ENCODE results near the gene SCG3. TPM values are rescaled to one million over a fixed set of nuclear protein-coding genes. Genes with fewer than 3 reads are reported as not detected.

Gene SCG3
- total and polyA plus RNA-seq, 2 donors from 2014 or later = 0.11 to 0.13 TPM

- H3K4me1 ChIP-seq (ENCODE audit: control insufficient read depth in 2 of 3, insufficient read depth in 2 of 3, low read depth in 1 of 3, low read length in 3 of 3) = no peaks in the 10 kb centered on the region
- no peak overlapping the region for H3K4me3 ChIP-seq (ENCODE audit: low read length in 3 of 3)
- no peak overlapping the region for H3K27ac ChIP-seq (ENCODE audit: low read depth in 2 of 2, low read length in 2 of 2)
- TF ChIP-seq CTCF (IDR thresholded peaks at IDR 0.05; ENCODE audit: borderline replicate concordance, extremely low read depth, insufficient read depth) = no peak
- H3K36me3 ChIP-seq (ENCODE audit: control insufficient read depth in 2 of 3, insufficient read depth in 3 of 3, low read length in 3 of 3) = no peaks in the 10 kb centered on the region
- intact Hi-C loops (cut with DNase I) = no loop called here
- no peaks in the 10 kb centered on the region for H3K9me3 ChIP-seq (ENCODE audit: control insufficient read depth in 2 of 3, insufficient read depth in 1 of 3, low read length in 3 of 3)
- no peak for DNase-seq
- H3K27me3 ChIP-seq (ENCODE audit: control insufficient read depth, insufficient read depth, low read length) = no peaks in the 10 kb centered on the region
- no peak overlapping the region for H3K9ac ChIP-seq (ENCODE audit: low read length in 3 of 3)
- FAIRE-seq = no peak
These were observed 25.0 kb downstream of the SCG3 start for GRCh38 chr15:51706291-51706690.

- no peaks in the 10 kb centered on the region for H3K27me3 ChIP-seq (ENCODE audit: control insufficient read depth, insufficient read depth, low read length)
- no peak for DNase-seq
- H3K9me3 ChIP-seq (ENCODE audit: control insufficient read depth in 2 of 3, insufficient read depth in 1 of 3, low read length in 3 of 3) = no peaks in the 10 kb centered on the region
- intact Hi-C loops (cut with DNase I) = no loop called here
- no peak for TF ChIP-seq CTCF (IDR thresholded peaks at IDR 0.05; ENCODE audit: borderline replicate concordance, extremely low read depth, insufficient read depth)
- H3K36me3 ChIP-seq (ENCODE audit: control insufficient read depth in 2 of 3, insufficient read depth in 3 of 3, low read length in 3 of 3) = no peaks in the 10 kb centered on the region
- H3K27ac ChIP-seq (ENCODE audit: low read depth in 2 of 2, low read length in 2 of 2) = no peak overlapping the region
- H3K4me3 ChIP-seq (ENCODE audit: low read length in 3 of 3) = no peak overlapping the region
- peak; percentile 68 for FAIRE-seq
- no peaks in the 10 kb centered on the region for H3K4me1 ChIP-seq (ENCODE audit: control insufficient read depth in 2 of 3, insufficient read depth in 2 of 3, low read depth in 1 of 3, low read length in 3 of 3)
- H3K9ac ChIP-seq (ENCODE audit: low read length in 3 of 3) = no peak overlapping the region
These were observed 25.8 kb downstream of the SCG3 start for GRCh38 chr15:51706926-51707608.

GRCh38 chr15:51708013-51708412 is 26.7 kb downstream of the SCG3 start:
- H3K4me1 ChIP-seq (ENCODE audit: control insufficient read depth in 2 of 3, insufficient read depth in 2 of 3, low read depth in 1 of 3, low read length in 3 of 3) = no peaks in the 10 kb centered on the region
- DNase-seq (peak in 1 of 5 donors; percentile 20), FAIRE-seq (no peak)
- H3K36me3 ChIP-seq (ENCODE audit: control insufficient read depth in 2 of 3, insufficient read depth in 3 of 3, low read length in 3 of 3) = no peaks in the 10 kb centered on the region
- no peak overlapping the region for H3K9ac ChIP-seq (ENCODE audit: low read length in 3 of 3)
- no peak for TF ChIP-seq CTCF (IDR thresholded peaks at IDR 0.05; ENCODE audit: borderline replicate concordance, extremely low read depth, insufficient read depth)
- no peaks in the 10 kb centered on the region for H3K27me3 ChIP-seq (ENCODE audit: control insufficient read depth, insufficient read depth, low read length)
- H3K9me3 ChIP-seq (ENCODE audit: control insufficient read depth in 2 of 3, insufficient read depth in 1 of 3, low read length in 3 of 3) = no peaks in the 10 kb centered on the region
- no peak overlapping the region for H3K27ac ChIP-seq (ENCODE audit: low read depth in 2 of 2, low read length in 2 of 2)
- H3K4me3 ChIP-seq (ENCODE audit: low read length in 3 of 3) = no peak overlapping the region
- intact Hi-C loops (cut with DNase I) = no loop called here

GRCh38 chr15:51709031-51709430 is 27.7 kb downstream of the SCG3 start:
- TF ChIP-seq CTCF (IDR thresholded peaks at IDR 0.05; ENCODE audit: borderline replicate concordance, extremely low read depth, insufficient read depth) = no peak
- H3K4me3 ChIP-seq (ENCODE audit: low read length in 3 of 3) = no peak overlapping the region
- H3K9me3 ChIP-seq (ENCODE audit: control insufficient read depth in 2 of 3, insufficient read depth in 1 of 3, low read length in 3 of 3) = no peaks in the 10 kb centered on the region
- intact Hi-C loops (cut with DNase I) = no loop called here
- DNase-seq (no peak), FAIRE-seq (no peak)
- H3K27ac ChIP-seq (ENCODE audit: low read depth in 2 of 2, low read length in 2 of 2) = no peak overlapping the region
- H3K27me3 ChIP-seq (ENCODE audit: control insufficient read depth, insufficient read depth, low read length) = no peaks in the 10 kb centered on the region
- no peak overlapping the region for H3K9ac ChIP-seq (ENCODE audit: low read length in 3 of 3)
- H3K36me3 ChIP-seq (ENCODE audit: control insufficient read depth in 2 of 3, insufficient read depth in 3 of 3, low read length in 3 of 3) = no peaks in the 10 kb centered on the region
- H3K4me1 ChIP-seq (ENCODE audit: control insufficient read depth in 2 of 3, insufficient read depth in 2 of 3, low read depth in 1 of 3, low read length in 3 of 3) = no peaks in the 10 kb centered on the region
